Osteoblast (primary cell): ENCODE data around the gene CLNK. TPM values are rescaled to one million over a fixed set of nuclear protein-coding genes. Genes with fewer than 3 reads are reported as not detected.

ENCODE experiments used
- DNase-seq: peaks from one replicate; pipeline ENCODE4 v3.0.0; 2011; ENCODE audit warnings: low spot score, mixed read lengths; ENCODE audit not compliant: insufficient read length; ENCODE audit errors: missing footprints
- H2AFZ ChIP-seq: 2 replicates; pipeline ENCODE4 v1.6.0; 2011; ENCODE audit warnings: mild to moderate bottlenecking, low read length
- H3K27ac ChIP-seq: 2 replicates; pipeline ENCODE4 v1.5.1; 2011; ENCODE audit warnings: mild to moderate bottlenecking, low read depth, low read length, moderate library complexity
- H3K27me3 ChIP-seq: 2 replicates; pipeline ENCODE4 v1.6.0; 2012; ENCODE audit warnings: mild to moderate bottlenecking, control low read depth, inconsistent platforms, low read length, moderate library complexity; ENCODE audit not compliant: insufficient read depth
- H3K36me3 ChIP-seq: 2 replicates; pipeline ENCODE4 v1.5.1; 2011; ENCODE audit warnings: mild to moderate bottlenecking, low read length, control low read depth, moderate library complexity; ENCODE audit not compliant: insufficient read depth
- H3K4me1 ChIP-seq: 2 replicates; pipeline ENCODE4 v1.5.1; 2011; ENCODE audit warnings: mild to moderate bottlenecking, low read length, control low read depth, moderate library complexity; ENCODE audit not compliant: insufficient read depth
- H3K4me2 ChIP-seq: 2 replicates; pipeline ENCODE4 v1.6.0; 2011; ENCODE audit warnings: mild to moderate bottlenecking, low read length; ENCODE audit not compliant: insufficient read depth
- H3K4me3 ChIP-seq: fragments of 200-600 bp; sonication (generic); 3 replicates; pipeline ENCODE4 v1.5.1; 2012; ENCODE audit warnings: mild to moderate bottlenecking, low read length, inconsistent platforms; ENCODE audit not compliant: insufficient read depth
- H3K79me2 ChIP-seq: 2 replicates; pipeline ENCODE4 v1.6.0; 2012; ENCODE audit warnings: mild to moderate bottlenecking, low read length, control low read depth, inconsistent platforms; ENCODE audit not compliant: insufficient read depth
- H3K9me3 ChIP-seq: 2 replicates; pipeline ENCODE4 v1.5.1; 2011; ENCODE audit warnings: low read depth, low read length, control low read depth
- H4K20me1 ChIP-seq: 2 replicates; pipeline ENCODE4 v1.6.0; 2012; ENCODE audit warnings: mild to moderate bottlenecking, low read length, control low read depth; ENCODE audit not compliant: insufficient read depth
- CTCF ChIP-seq: IDR thresholded peaks from 2 replicates; pipeline ENCODE4 v1.5.1; 2011; ENCODE audit warnings: mild to moderate bottlenecking, low read depth, low read length, moderate library complexity; ENCODE audit errors: extremely low read depth
- total RNA-seq: library from RNA; depleted of rRNA; stranded (reverse); fragments of >200 nt; gene quantifications from 2 replicates; pipeline ENCODE4 v1.2.3, GENCODE V29; 2012

The CLNK gene
- total RNA-seq, 1 donor = not detected

GRCh38 chr4:10703156-10703555, 18.6 kb upstream of the CLNK start:
- peak overlapping the region; percentile 43 for H3K4me2 ChIP-seq

GRCh38 chr4:10701702-10702460, 17.3 kb upstream of the CLNK start:
- no peaks in the 10 kb centered on the region for H3K27me3 ChIP-seq
- H3K4me2 ChIP-seq = no peak overlapping the region
- no peak for TF ChIP-seq CTCF
- no peak overlapping the region for H3K4me3 ChIP-seq
- H3K36me3 ChIP-seq = no peaks in the 10 kb centered on the region
- no peaks in the 10 kb centered on the region for H4K20me1 ChIP-seq
- H3K9me3 ChIP-seq = no peaks in the 10 kb centered on the region
- no peak overlapping the region for H2AFZ ChIP-seq
- H3K79me2 ChIP-seq = no peaks in the 10 kb centered on the region
- H3K27ac ChIP-seq = no peak overlapping the region
- H3K4me1 ChIP-seq = peaks cover 26% of the 10 kb centered on the region
- DNase-seq = no peak

More at GRCh38 chr4:10703156-10703555, 18.6 kb upstream of the CLNK start:
- Histone ChIP-seq H3K27ac (no peak overlapping the region), H3K9me3 (no peaks in the 10 kb centered on the region), H3K79me2 (no peaks in the 10 kb centered on the region), H3K36me3 (no peaks in the 10 kb centered on the region), H3K27me3 (no peaks in the 10 kb centered on the region), H3K4me1 (peaks cover 26% of the 10 kb centered on the region), H4K20me1 (no peaks in the 10 kb centered on the region), H3K4me3 (no peak overlapping the region), H2AFZ (no peak overlapping the region)
- no peak for TF ChIP-seq CTCF
- DNase-seq = no peak

- H3K9me3 ChIP-seq = no peaks in the 10 kb centered on the region
- TF ChIP-seq CTCF = no peak
- no peaks in the 10 kb centered on the region for H3K27me3 ChIP-seq
- no peak for DNase-seq
- no peak overlapping the region for H3K4me2 ChIP-seq
- peaks cover 24% of the 10 kb centered on the region for H3K4me1 ChIP-seq
- no peak overlapping the region for H3K4me3 ChIP-seq
- H2AFZ ChIP-seq = no peak overlapping the region
- no peaks in the 10 kb centered on the region for H4K20me1 ChIP-seq
- no peak overlapping the region for H3K27ac ChIP-seq
- no peaks in the 10 kb centered on the region for H3K36me3 ChIP-seq
- H3K79me2 ChIP-seq = no peaks in the 10 kb centered on the region
Observed at GRCh38 chr4:10701161-10701560, 16.6 kb upstream of the CLNK start.

GRCh38 chr4:10698172-10698571, 13.6 kb upstream of the CLNK start:
- H3K4me1 ChIP-seq = peaks cover 8% of the 10 kb centered on the region
- no peak for DNase-seq
- no peaks in the 10 kb centered on the region for H3K79me2 ChIP-seq
- H4K20me1 ChIP-seq = no peaks in the 10 kb centered on the region
- TF ChIP-seq CTCF = no peak
- H2AFZ ChIP-seq = no peak overlapping the region
- no peak overlapping the region for H3K4me2 ChIP-seq
- H3K27me3 ChIP-seq = no peaks in the 10 kb centered on the region
- H3K27ac ChIP-seq = no peak overlapping the region
- no peak overlapping the region for H3K4me3 ChIP-seq
- no peaks in the 10 kb centered on the region for H3K36me3 ChIP-seq
- H3K9me3 ChIP-seq = no peaks in the 10 kb centered on the region
